GM15510 (cell line): ENCODE data around the gene CCR9.

Source experiments
- POLR2A ChIP-seq: IDR thresholded peaks from 3 replicates; pipeline ENCODE4 v1.6.1; 2011; ENCODE audit warnings: borderline replicate concordance; ENCODE audit not compliant: insufficient read length; ENCODE audit errors: extremely low read depth

CCR9 gene

DNA sequence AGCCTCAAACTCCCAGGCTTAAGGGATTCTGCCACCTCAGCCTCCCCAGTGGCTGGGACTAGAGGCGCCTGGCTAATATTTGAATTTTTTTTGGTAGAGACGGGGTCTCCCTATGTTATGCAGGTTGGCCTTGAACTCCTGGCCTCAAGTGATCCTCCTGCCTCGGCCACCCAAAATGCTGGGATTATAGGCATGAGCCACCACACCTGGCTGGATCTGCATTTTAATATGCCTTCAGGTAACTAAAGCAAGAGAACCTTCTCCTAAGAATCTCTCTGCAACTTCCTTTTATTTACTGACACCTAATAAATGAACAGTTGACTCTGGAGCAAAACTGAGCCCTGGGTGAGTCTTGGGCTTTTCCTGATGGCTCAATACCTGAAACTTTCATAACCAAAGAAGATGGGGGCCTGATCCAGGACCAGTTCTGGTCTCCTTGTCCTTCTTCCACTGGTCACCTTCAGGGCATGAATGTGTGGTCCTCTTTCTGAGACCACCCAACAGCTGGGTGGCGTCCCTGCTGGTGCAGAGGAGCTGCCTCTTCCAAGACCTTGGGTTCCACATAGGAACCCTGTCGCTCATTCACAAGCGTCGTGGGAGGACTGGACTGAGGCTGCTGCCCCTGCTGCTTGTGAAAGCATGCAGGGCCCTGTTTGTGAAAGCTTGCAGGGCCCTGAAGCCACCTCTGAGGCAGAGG is 28.2 kb downstream of the CCR9 start:
- no peak for TF ChIP-seq POLR2A

DNA sequence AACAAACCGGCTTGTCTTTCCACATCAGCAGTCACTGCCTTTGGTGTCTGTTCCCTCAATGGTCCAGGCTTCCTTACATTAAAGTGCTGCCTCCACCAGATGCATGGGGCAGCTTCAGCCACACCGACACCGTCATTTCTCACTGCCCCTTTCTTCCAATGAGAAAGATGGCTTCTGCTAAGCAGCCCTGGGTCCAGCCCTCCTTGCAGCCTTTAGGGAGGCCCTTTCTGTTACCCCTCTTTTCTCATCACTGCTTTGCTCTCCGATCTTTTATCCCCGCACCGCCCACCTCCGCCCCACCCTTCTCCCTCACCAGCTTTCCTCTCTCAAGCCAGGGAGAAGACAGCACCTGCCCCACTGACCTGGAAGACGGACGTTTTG is 28.7 kb downstream of the CCR9 start:
- no peak for TF ChIP-seq POLR2A

DNA sequence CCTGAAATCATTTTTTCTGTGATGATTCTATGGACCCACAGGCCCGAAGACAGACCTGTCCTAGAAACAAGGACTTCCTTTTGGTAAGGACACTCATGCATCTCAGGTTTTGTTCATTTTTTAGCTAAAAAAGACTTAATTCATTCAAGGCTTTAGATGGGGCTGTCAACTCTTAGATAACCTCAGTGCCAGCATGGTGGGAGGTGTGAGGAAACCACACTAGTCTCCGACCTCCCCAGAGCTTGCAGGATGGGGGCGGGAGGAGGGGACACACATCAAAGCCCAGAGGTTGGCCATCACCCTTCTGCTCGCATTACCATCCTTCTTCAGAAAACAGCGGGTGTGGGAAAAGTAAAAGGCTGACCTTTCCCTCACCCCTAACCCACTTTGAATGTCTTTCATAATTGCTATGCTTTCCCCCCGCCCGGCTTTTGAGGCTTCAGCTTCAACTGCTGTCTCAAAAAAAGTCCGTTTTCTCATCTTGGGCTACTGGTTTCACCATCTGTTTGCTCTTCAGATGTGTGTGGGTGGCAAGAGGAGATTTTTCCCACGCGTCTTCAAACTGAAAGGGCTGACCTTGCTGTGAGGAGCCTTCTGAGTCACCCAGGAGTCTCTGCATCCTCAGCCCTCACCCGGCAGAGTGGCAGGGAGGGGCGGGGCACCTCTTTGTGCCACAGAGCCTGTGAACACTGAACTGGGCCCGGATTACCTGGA is 29.3 kb downstream of the CCR9 start:
- TF ChIP-seq POLR2A: no peak

DNA sequence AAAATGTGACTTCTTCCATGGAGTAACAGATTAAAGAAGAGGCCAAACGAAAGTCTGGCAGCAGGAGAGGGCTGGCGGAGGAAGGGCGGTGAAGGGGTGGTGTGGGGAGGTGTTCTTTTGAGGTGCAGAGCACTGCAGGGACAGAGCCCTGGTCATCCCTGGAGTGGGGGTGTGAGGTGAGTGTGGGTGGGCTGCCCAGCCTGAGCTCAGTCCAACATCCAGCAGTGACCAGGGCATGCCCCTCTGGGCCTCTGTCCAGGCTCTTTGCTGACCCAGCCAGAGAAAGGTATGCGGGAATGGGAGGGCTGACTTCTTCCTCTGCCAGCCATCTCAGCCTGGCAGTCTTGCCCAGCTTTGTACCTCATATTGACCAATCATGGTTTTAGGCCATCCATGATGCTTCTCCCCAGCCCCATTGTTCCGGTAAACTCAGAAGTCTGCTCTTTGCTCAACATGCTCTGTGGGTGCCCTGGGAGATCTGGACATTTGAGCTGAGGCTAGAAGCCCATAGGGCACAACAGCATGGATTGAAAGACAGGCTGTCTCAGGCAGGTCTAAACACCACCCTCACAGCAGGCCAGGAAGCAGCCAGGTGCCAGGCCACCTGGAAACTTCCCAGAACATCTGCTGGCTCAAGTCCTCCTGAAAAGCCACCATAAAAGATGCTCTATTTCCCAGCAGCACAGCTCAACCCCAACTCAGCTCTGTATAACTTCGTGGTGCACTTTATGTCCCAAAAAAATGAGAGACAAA is 31.0 kb downstream of the CCR9 start:
- TF ChIP-seq POLR2A: no peak

DNA sequence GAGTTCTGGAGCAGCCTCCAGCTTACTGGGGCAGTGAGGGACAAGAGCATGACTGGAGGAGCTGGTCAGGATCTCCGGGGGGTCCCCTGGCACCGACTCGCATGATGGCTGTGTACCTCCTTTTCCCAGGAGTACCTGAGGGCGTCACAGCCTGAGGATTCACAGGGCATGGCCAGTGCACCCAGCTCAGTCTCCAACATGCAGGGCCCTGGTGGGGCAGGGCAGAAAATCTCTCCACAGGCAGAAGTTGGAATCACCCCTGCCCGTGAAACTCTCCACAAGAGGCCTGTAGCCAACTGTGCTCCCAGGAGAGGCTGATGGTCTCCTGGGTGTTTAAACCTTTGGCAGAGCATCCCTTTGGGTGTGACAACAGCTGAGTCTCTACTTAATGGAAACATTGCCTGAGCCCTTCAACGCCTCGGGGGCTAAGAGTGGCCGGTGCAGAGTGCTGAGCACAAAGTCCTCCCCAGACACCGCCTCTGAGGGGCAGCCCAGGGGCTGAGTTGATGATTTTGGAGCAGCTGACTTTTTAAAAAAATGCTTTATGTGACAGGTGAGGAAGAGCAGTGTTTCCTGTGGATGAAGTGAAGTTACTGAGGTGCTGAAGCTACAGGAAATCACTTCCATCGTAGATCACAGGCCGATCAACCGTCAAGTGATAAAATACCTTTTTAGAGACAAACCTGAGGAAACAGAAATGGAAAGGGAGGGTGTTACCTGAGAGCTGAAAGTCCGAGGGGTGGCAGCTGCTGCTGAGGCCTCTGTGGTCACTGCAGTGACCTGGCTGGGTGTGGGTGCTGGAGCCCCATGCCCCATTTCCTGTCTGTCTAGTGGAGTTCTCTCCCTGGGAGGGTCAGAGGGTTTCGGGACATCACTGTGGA is 35.1 kb downstream of the CCR9 start:
- no peak for TF ChIP-seq POLR2A

DNA sequence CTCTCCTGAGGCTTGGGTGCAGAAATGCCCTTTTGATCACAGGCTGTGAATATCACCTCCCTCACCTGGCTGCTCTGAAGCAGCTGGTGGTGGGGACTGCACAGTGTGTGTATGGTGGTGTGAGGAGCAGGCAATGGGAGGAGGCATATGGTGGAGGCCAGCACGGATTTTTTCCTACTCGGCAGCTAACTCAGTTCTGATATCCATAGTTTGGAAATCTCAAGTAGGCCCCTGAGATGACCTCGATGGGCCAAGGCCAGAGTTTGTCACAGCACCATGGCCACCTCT is 35.6 kb downstream of the CCR9 start:
- no peak for TF ChIP-seq POLR2A

DNA sequence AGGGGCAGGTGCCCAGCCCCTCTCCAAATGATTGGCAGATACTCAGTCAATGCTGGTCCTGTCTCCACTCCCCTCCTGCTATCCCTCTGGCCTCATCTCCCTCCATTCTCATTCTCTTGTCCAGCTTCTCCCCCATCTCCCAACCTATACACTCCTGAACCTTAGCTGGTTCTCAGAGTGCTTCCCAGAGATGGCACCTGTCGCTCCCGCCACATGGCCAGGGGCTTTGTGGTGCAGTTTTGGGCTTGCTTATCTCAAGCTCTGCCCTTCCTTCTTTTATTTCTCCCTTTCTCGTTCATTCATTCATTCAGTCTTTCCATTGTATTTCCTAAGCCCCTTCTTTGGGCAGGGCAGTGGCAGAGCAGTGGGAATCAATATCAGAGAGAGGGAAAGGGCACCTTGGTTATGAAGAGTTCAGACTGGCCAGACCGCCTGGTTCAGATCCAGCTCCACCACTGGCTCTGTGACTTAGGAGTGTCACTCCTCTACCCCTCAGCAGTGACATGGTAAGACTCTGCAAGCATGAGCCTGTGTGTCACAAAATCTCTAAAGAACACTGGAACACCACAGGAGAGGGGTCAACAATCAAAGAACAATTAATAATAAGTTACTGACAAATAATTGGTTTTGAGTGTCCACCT is 36.7 kb downstream of the CCR9 start:
- TF ChIP-seq POLR2A: no peak

DNA sequence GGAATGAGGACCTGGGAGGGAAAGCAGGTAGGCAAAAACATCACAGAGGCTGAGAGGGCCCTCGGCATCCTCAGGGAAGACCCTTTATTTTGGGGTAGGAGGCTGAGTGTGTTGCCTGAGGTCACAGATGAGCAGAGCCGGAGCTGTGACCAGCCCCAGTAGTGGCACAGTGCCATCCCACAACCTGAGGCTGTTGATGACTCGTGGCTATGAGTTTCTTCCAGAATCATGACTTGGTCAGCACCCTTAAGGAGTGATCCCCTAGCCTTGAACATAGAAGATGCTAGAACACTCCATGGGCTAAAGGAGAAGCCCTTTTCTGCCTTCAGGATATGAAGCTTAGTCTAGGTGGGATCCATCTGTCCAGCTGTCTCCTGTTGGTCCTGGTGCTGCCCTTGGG is 37.4 kb downstream of the CCR9 start:
- no peak for TF ChIP-seq POLR2A

DNA sequence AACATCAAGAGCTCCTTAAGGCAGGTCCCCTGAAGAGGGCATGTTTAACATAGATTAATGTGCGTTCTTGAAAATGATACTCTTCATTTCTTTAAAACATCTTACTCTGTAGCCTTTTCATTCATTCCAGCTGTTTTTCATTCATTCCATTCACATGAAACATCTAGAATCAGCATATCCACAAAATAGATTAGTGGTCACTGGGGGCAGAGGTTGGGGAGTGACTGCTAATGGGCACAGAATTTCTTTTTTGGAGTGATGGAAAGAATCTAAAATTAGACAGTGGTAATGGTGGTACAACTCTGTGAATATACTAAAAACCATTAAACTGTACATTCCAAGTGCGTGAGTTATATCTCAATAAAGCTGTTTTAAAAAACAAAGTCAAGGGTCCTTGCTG is 41.5 kb downstream of the CCR9 start:
- TF ChIP-seq POLR2A: no peak

DNA sequence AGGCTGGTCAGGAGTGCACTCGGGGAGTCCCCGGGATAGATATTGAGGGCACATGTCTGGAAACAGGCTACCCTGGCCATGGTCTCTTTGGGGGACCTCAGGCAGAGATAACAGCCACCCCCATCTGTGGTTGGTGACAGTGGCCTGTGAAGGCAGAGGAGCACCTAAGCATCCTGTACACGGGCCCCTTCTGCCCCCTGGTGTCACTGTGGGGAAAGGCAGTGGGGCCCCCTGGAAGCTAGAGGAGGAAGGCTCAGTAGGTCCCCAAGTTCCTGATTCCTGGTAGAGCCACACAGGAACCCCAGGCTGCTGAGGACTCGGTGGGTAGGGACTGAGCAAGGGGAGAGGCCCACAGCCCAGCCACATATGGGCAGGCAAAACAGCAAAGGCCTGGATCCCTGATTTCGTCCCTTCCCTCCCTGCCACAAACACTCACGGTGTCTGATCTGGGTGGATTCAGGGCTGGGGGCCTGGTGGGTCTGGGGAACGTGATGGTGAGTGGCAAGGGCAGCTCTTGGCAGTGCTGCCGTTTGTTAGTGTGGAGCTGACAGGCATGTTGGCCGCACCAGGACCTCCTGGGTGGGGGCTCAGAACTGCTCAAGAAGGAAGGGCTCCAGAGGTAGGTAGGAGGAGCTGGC is 42.8 kb downstream of the CCR9 start:
- no peak for TF ChIP-seq POLR2A

DNA sequence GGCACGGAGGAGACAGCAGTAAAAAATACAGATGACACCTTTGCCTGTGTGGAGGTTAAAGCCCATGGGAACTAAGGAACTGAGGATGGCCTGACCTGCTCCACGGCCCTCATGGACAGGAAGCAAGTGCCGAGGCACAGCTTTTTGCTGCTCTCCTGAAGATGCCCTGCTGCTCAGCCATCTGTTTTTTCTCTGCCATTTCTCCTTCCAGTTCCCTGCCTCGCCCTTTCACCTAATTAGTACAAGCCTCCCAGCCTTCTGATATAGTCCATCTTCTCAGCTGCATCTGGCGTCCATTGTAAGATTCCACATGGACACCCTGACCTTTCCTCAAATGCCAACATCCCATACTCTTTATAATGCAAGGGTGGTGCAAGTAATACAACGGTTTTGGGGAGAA is 45.2 kb downstream of the CCR9 start:
- TF ChIP-seq POLR2A: no peak

DNA sequence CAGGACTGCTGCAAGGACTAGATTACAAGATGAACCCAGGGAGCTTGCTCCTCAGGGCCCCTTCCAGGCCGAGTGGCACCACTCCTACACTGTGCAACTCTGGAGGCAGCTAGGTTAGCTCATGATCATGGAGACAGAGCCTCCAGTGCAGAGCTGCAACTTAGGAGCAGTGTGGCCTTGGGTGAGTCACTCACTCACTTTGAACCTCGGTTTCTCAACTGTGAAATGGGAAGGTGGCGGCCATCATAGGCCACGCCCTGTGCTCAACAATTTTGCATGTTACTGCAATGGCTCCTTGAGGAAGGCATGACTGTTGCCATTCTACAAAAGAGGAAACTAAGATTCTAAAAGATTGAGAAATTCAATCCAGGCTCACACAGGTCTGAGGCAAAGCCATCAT is 45.8 kb downstream of the CCR9 start:
- TF ChIP-seq POLR2A: no peak

DNA sequence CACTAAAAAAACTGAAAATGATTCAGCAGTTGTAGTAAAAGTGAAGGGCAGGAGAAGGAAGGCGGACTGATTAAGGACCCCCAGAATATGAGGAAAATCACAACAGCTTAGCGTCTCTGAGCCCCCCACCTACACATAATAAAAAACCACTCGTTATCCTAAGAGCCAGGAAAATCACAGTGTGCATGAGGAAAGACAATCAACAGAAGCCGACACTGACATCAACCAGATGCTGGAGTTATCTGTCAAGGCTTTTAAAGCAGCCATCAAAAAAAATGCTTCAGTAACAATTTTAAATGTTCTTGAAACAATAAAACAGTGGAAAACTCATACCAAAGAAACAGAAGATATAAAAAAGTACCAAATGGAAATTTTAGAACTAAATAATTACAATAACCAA is 47.2 kb downstream of the CCR9 start:
- no peak for TF ChIP-seq POLR2A

DNA sequence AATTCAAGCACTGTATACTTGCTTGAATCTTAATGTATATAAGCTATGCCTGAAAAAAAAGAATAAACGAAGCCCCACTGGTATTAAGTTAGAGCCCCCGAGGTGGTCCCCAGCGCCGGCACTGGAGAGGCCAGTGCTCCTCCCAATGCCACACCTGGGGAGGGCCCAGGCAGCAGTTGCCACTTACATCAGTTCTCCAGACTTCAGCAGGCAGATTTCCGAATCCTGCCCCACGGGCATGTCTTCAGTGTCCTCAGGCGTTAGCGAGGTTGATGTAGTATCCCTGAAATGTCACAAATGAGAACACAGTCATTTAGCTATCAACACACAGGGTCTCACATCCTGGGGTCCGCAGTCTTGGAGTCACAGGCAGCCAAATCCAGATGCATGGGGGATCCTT is 49.9 kb downstream of the CCR9 start:
- no peak for TF ChIP-seq POLR2A

DNA sequence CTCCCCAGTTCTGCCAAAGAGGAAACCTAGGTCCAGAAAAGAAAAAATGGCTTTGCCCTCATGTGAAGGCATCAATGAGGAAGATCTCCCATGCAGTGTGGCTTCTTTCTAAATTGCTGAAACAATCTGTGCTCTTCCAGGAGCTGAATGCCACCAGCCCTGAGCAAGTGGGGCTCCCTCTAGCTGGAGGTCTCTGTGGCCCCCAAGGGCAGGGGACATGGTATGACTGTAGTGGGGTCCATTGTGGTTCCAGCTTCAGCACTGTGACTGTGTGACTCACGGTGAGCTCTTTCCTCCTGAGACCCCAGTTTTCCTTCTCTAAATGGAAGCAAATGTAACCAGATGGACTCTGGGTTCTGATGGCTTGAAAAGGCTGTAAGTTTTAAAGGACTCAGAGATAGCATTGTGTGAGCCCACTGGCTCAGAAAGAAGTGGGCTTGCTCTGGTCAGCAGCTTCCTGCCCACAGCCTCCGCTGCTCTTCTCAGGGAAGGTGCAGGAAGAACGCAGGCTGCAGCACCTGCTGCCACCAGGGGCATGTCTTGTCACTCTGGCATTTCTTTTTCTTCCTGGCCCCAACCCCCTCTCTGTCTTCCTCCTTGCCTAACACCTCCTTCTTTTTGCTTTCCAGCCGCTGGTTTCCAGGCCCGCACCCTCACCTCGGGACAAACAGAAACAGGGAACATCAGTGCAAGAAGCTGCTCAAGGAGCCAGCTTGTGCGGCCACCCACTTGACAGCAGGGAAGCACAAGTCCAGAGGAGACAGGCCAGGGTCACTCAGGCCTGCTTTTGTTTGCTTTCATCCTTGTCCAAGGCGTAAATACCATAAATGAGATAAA is 51.1 kb downstream of the CCR9 start:
- TF ChIP-seq POLR2A: no peak
